ENCODE data around the gene SETBP1.

The SETBP1 gene

GRCh38 chr18:44761812-44762211, 81.1 kb downstream of the SETBP1 start:
- no peak for DNase-seq (ENCODE audit: low read depth)

DNA sequence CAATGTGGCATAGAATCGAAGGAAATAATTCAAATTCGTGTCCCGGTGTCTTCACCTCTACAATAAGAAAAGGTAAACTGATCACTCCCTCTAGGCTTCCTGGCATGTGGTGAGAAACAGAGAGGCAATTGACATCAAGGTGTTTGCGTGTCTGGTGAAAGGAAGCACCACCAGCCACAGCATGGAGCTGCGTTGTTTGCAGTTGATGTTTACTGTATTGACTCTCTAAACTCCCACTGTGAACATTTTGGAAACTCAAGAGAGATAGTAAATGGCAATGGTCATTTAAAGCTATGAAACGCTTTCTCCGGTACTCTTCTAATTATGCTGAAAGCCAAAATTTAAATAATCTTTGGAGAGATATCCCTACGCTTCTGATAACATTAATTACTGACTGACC, 82.6 kb downstream of the SETBP1 start:
- no peak for DNase-seq (ENCODE audit: low read depth)

GRCh38 chr18:44764863-44765262, 84.2 kb downstream of the SETBP1 start:
- DNase-seq (ENCODE audit: low read depth) = no peak

DNA sequence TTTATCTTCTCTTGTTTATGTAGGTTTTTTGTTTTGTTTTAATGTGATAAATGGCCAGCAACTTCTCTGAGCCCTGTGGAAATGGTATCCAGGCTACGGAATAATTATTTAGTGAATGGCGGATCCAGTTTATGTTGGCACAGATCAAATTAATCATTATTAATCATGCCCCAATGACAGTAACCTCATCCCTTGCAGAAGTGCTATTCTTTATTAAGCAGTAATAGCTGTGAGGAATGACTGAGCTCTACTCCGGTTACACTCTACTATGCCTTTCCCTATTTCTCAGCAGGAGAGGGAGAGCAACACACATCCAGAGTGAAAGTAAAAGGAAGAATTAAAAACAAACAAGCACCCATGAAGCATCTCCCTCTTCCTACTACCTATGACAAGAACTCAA, 84.8 kb downstream of the SETBP1 start:
- no peak for DNase-seq (ENCODE audit: low read depth)

GRCh38 chr18:44766450-44766849, 85.8 kb downstream of the SETBP1 start:
- no peak for DNase-seq (ENCODE audit: low read depth)

DNA sequence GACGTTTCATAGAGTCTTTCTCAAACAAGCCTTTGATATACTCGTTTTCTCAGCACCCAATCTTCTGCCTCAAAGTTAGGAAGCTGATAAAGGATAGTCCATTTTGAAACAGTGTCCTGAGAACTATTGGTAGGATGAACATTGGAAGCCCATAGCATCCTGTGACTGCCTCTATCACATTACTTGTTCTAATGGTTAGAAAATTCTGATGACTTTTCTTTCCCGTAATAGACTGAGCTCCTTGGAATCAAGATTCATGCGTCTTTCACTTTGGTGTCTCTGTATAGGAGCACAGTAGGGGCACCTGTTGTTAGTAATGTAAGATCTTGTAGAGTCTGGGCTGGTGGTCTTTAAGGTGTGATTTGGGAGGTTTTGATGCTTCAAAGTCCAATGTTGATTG, 87.1 kb downstream of the SETBP1 start:
- DNase-seq (ENCODE audit: low read depth) = no peak

DNA sequence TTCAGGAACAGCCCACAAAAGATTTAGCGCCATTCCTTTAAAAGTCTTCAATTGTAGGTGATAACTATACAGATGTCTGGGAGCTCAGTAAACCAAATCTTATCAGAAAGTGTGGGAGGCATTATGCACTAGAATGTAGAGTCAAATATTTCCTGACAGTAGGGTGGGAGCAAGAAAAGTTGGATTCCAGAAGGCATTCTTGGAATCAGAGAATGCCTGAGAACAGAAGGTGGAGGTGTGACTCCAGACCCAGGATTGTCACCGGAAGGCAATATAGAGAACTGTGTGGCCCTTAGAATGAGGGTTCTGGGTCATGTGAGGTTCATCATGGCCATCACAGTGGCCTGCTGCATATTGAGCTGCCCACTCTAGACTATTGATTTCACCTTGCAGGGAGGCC, 90.0 kb downstream of the SETBP1 start:
- no peak for DNase-seq (ENCODE audit: low read depth)

GRCh38 chr18:44771572-44771955, 90.9 kb downstream of the SETBP1 start:
- DNase-seq (ENCODE audit: low read depth) = no peak

DNA sequence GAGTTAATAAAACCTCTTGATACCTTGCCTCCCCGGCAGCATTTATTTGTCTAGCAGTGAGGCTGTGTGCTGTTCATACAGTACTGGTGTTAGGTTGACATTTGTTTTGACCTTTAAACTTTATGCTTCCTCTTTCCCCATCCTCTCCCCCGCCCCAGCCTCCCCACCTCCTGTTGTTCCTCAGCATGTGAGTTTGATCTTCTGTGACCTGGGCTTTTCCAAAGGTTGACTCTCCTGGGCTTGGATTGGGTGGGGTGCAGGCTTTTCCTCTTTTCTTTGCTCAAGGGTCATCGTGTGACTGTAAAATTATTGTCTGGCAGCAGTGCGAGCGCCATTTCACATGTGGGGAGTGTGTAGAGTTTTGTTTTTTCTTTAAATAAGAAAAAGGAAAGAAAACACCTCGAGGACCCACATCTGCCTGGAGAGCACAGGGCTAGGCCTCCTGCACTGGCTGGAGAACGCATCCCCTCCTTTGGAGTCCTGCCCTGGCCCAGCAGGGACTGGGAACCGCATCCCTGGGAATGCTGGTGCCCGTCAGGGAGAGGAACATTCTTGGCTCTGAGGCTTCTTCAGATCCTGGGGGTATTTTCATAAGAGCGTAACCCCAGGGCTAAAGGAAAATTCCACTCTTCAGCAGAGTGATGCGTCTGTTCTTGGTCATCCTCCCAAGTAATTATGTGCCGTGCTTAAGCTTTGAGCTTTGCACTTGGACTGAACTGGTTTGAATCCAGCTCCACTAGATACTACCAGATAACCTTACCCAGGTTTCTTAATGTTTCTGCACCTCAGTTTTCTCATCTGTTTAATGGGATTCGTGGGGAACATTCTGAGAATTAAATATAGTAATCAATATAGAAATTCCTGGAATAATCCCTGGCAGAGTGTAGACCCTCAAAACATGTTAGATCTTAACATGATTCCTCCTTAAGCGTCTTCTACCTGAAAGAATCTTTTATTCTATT, 91.5 kb downstream of the SETBP1 start:
- no peak for DNase-seq (ENCODE audit: low read depth)

GRCh38 chr18:44773640-44774155, 93.0 kb downstream of the SETBP1 start:
- DNase-seq (ENCODE audit: low read depth) = no peak

GRCh38 chr18:44774191-44774590, 93.5 kb downstream of the SETBP1 start:
- DNase-seq (ENCODE audit: low read depth) = no peak

DNA sequence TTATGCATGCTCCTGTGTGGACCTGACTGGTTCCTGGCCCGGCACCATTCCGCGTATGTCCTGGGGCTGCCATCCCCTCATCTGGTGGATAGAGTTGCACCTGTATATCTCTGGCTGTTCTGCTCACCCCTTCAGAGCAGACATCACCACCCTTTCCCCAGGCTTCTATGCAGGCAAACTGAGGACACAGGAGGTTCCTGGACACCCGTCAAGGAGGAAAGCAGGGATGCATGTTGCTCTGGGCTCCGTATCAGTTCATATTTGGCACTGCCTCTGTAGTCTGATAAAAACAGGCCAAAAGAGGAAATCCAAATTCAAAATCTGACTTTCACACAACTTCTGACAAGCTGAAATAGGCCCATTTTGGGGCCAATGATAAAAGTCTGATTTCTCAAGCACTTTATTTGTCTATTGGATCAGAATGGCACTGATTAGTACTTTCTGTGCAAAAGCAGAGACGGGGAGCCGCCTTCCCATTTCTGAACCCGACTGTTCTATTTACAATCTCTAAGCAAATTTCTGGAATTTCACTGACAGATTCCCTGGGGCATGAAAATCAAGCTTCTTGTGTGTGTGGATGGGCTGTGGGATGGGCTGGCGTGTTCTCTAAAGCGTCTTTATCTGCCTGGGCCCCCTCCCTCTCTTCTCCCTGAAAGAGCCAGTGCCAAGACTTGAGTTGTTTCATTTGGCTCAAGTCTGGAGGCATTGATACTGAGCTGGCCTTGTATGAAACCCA, 96.9 kb downstream of the SETBP1 start:
- no peak for DNase-seq (ENCODE audit: low read depth)

DNA sequence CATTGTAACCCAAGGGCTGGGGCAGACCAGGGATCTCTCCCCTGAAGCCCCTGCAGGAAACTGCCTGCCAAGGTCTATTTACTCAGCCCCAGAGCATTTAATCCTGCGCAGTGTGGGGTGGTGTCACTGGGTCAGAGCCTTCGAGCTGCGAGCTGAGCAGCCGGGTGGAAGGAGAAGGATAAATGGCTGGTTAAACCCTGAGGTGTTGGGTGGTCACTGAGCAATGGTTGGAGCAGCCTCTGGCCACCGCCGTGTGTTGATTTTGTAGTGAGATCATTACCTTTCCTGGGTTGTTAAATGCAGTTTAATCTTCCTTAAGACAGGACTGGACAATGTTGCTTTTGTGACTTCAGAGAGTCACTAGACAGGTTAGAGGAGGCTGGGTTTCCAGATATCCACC, 98.1 kb downstream of the SETBP1 start:
- DNase-seq (ENCODE audit: low read depth) = no peak

DNA sequence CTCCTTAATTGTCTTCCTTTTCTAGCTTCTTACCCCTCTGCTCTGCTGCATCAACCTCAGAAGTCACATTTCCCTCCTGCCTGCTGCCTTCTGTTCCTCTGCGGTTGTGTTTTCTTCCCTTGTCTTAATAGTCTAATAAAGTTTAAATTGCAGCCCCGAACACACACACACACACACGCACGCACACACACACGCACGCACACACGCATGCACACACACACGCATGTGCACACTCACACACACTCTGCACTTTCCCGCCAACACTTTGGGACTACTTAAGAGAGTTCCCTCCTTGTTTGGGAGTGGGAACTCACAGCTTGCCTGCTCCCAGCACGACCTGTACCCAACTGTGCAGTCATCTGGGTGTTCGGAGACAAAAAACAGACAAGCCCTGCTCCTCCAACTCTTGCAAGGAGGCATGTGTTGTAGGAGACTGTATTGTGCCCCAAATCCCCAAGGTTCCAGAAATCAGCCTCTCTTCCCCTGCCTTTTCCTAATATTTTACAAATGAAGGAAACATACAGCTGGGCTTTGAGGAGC, 99.1 kb downstream of the SETBP1 start:
- DNase-seq (ENCODE audit: low read depth) = no peak

- peak; percentile 51 for DNase-seq (ENCODE audit: low read depth)
Measured at GRCh38 chr18:44781886-44782285, 101.2 kb downstream of the SETBP1 start.

DNA sequence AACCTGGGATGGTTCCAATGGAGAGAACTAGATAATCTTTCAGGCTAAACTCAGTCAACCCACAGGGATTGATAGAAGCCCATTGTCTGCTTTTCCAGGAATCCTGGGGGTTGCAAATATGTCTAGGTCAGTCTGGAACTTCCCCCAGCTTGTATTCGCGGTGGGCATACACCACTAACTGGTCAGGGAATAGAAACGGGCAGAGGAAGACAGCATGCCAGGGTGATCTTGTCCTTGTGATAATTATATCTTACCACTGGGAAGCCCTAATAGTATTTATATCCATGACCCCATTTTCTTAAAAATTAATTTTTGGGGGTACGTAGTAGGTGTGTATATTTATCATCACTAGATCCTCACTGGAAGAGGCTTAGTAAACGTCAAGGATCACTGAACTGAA, 101.9 kb downstream of the SETBP1 start:
- DNase-seq (ENCODE audit: low read depth) = no peak

DNA sequence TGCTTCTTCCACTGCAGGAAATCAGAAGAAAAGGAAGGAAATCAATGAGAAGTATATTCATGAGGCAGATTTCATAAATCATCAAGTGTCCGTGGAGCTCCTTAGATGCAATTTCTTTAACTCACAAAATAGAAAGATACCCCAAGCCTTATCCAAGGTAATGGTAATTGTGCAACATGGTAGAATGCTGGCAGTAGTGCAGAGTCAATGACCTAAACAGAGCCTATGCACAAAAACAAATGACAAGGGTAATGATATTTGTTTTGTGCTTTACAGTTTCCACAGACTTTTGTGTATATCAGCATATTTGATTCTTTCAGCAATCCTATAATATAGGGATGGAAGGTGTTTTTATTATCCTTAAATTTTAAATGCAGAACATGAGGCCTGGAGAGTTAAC, 102.7 kb downstream of the SETBP1 start:
- DNase-seq (ENCODE audit: low read depth) = no peak

DNA sequence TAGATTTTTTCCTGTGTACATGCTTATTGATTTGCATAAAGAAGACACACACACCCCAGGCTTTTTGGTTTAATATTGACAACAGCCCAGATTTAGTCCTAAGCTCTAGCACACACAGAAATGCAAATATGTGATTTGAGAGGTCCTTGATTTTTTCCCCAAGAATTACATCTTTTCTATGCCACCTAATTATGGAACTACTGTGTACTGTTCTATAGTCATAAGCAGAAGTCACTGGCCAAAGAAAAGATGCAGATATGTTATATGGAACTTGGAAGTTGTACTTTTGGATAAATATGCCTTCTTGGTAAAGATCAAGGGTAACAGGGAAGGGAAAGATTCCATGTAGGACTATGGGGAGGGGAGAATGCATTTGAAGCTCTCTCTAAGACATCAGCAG, 105.6 kb downstream of the SETBP1 start:
- DNase-seq (ENCODE audit: low read depth) = no peak

DNA sequence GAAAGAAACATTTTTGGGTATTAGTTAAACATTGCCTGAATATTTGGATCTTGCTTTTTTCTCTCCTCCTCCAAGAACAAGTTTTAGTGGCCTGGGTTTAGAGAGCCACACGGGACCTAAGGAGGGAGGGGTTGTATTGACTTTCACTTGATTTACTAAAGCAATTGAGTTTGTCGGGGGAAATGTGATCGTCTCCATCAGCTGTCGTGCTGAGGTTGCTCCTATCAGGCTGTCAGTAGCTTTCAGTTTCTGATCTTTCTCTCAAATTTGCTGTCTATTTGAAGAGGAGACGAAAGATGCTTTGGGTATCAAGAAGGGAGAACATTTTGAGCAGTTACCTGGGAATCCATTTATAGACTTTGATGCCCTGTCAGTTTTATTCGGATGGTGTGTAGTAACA, 106.0 kb downstream of the SETBP1 start:
- DNase-seq (ENCODE audit: low read depth) = no peak

- no peak for DNase-seq (ENCODE audit: low read depth)
Measured at GRCh38 chr18:44788334-44788733, 107.6 kb downstream of the SETBP1 start.

DNA sequence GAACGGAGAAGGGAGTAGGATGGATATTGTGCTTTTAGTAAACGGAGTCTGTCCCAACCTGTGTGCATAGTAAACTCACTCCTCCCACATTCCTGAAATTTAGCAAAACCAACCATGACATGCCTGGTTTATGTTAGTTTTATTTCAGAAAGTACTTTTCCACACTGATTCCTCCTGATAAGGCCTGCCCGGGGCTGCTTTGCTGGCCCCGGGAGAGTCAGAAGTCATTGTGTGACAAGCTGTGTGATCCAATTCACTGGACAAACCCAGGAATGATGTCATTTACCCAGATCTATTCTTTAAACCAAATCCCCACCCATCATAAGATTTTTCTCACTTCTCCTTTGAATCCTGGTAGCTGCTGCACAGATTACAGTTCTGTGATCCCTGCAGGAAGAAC, 109.0 kb downstream of the SETBP1 start:
- DNase-seq (ENCODE audit: low read depth) = no peak

GRCh38 chr18:44790860-44791259, 110.2 kb downstream of the SETBP1 start:
- no peak for DNase-seq (ENCODE audit: low read depth)

- DNase-seq (ENCODE audit: low read depth) = no peak
Measured at GRCh38 chr18:44791520-44791919, 110.8 kb downstream of the SETBP1 start.
